ENCODE results near the gene BEX3.

Gene BEX3

DNA sequence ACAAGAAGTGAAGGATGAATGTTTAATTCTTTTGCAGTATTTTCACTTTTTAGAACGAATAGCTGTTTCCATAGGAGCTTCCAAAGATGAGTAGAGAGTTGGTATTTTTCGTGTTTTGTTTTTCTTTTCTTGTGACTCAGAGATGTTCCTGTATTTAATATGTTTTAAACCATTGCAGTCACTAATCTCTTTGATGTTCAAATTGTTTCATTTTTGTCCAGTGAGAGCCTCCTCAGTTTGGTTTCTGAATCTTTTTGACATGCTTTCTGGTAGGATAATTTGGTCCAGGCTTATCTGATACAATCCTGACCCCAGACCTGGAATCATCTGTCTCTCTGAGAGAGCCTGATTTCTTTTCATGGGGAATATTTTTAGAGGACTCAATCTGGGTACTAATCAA, 41.6 kb downstream of the BEX3 start:
- ChIA-PET CTCF (interaction anchor here (0.6 kb wide), 1 partner anchor 554 kb away, joined by 3 read pairs; no protein-coding TSS in a partner anchor), POLR2A (interaction anchor here (1.5 kb wide), 1 partner anchor 13 kb away, joined by 4 read pairs; no protein-coding TSS in a partner anchor)
- Histone ChIP-seq H3K36me3 (ENCODE audit: control insufficient read depth in 2 of 2, insufficient read depth in 1 of 2, low read length in 2 of 2) (no peaks in the 10 kb centered on the region), H3K27ac (ENCODE audit: extremely low read depth, low read depth, low read length) (no peak overlapping the region), H3K9me3 (ENCODE audit: control insufficient read depth, insufficient read depth, low read depth, low read length) (no peaks in the 10 kb centered on the region), H3K4me3 (ENCODE audit: low read depth, low read length) (no peak overlapping the region), H3K4me1 (ENCODE audit: control insufficient read depth, insufficient read depth, low read length) (no peaks in the 10 kb centered on the region)
- TF ChIP-seq ZNF266 (tag by site-specific recombination; IDR thresholded peaks at IDR 0.05; ENCODE audit: low read depth) (no peak), ZNF768 (tag by site-specific recombination; IDR thresholded peaks at IDR 0.05) (no peak), PRDM1 (tag by site-specific recombination; IDR thresholded peaks at IDR 0.05) (no peak), ZNF274 (IDR thresholded peaks at IDR 0.05; ENCODE audit: low read length) (no peak), ZNF274 (tag by site-specific recombination; IDR thresholded peaks at IDR 0.05; ENCODE audit: borderline replicate concordance) (no peak), WT1 (tag by site-specific recombination; IDR thresholded peaks at IDR 0.05) (no peak), ZNF560 (tag by site-specific recombination; IDR thresholded peaks at IDR 0.05; ENCODE audit: borderline replicate concordance) (no peak), ZBTB17 (tag by site-specific recombination; IDR thresholded peaks at IDR 0.05) (no peak)
- TF ChIP-seq, protein P1, sequence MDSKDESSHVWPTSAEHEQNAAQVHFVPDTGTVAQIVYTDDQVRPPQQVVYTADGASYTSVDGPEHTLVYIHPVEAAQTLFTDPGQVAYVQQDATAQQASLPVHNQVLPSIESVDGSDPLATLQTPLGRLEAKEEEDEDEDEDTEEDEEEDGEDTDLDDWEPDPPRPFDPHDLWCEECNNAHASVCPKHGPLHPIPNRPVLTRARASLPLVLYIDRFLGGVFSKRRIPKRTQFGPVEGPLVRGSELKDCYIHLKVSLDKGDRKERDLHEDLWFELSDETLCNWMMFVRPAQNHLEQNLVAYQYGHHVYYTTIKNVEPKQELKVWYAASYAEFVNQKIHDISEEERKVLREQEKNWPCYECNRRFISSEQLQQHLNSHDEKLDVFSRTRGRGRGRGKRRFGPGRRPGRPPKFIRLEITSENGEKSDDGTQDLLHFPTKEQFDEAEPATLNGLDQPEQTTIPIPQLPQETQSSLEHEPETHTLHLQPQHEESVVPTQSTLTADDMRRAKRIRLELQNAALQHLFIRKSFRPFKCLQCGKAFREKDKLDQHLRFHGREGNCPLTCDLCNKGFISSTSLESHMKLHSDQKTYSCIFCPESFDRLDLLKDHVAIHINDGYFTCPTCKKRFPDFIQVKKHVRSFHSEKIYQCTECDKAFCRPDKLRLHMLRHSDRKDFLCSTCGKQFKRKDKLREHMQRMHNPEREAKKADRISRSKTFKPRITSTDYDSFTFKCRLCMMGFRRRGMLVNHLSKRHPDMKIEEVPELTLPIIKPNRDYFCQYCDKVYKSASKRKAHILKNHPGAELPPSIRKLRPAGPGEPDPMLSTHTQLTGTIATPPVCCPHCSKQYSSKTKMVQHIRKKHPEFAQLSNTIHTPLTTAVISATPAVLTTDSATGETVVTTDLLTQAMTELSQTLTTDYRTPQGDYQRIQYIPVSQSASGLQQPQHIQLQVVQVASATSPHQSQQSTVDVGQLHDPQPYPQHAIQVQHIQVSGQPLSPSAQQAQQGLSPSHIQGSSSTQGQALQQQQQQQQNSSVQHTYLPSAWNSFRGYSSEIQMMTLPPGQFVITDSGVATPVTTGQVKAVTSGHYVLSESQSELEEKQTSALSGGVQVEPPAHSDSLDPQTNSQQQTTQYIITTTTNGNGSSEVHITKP (tag by site-specific recombination; IDR thresholded peaks at IDR 0.05) = no peak

DNA sequence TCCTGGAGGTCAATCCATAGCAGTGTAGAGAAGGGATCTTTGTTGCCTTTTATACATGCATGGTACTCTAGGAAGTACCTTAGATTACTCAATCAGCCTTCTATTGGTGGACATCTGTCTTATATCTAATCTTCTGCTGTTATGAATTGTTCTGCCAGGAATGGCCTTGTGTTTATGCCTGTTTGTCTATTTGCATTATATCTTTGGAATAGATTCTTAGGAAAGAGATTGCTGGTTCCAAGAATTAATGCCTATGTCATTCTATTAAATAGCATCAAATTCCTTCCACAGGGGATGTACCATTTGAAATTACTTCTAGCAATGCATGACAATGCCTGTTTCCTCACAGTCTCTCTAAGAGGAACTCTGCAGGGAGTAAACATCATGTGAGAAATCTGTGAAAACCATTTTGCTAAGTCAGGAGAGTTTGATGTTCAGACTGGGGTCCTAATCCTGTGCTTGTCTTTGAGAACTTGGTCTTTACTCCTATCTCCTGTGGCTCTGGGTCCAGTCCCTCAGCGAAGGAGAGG, 42.5 kb downstream of the BEX3 start:
- no peaks in the 10 kb centered on the region for H3K9me3 ChIP-seq (ENCODE audit: control insufficient read depth, insufficient read depth, low read depth, low read length)
- H3K27ac ChIP-seq (ENCODE audit: extremely low read depth, low read depth, low read length) = no peak overlapping the region
- no peak for TF ChIP-seq ZNF660 (tag by site-specific recombination; IDR thresholded peaks at IDR 0.05)
- TF ChIP-seq, protein P2, sequence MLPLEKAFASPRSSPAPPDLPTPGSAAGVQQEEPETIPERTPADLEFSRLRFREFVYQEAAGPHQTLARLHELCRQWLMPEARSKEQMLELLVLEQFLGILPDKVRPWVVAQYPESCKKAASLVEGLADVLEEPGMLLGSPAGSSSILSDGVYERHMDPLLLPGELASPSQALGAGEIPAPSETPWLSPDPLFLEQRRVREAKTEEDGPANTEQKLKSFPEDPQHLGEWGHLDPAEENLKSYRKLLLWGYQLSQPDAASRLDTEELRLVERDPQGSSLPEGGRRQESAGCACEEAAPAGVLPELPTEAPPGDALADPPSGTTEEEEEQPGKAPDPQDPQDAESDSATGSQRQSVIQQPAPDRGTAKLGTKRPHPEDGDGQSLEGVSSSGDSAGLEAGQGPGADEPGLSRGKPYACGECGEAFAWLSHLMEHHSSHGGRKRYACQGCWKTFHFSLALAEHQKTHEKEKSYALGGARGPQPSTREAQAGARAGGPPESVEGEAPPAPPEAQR (tag by site-specific recombination; IDR thresholded peaks at IDR 0.05) = no peak
- no peak for TF ChIP-seq SP7 (tag by site-specific recombination; IDR thresholded peaks at IDR 0.05)
- no peak for TF ChIP-seq ZNF114 (tag by site-specific recombination; IDR thresholded peaks at IDR 0.05)
- TF ChIP-seq ZNF202 (tag by site-specific recombination; IDR thresholded peaks at IDR 0.05; ENCODE audit: borderline replicate concordance) = no peak
- TF ChIP-seq ZBTB8A (tag by site-specific recombination; IDR thresholded peaks at IDR 0.05) = no peak
- TF ChIP-seq, protein P3, sequence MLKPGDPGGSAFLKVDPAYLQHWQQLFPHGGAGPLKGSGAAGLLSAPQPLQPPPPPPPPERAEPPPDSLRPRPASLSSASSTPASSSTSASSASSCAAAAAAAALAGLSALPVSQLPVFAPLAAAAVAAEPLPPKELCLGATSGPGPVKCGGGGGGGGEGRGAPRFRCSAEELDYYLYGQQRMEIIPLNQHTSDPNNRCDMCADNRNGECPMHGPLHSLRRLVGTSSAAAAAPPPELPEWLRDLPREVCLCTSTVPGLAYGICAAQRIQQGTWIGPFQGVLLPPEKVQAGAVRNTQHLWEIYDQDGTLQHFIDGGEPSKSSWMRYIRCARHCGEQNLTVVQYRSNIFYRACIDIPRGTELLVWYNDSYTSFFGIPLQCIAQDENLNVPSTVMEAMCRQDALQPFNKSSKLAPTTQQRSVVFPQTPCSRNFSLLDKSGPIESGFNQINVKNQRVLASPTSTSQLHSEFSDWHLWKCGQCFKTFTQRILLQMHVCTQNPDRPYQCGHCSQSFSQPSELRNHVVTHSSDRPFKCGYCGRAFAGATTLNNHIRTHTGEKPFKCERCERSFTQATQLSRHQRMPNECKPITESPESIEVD (tag by site-specific recombination; IDR thresholded peaks at IDR 0.05) = no peak
- TF ChIP-seq, protein P4, sequence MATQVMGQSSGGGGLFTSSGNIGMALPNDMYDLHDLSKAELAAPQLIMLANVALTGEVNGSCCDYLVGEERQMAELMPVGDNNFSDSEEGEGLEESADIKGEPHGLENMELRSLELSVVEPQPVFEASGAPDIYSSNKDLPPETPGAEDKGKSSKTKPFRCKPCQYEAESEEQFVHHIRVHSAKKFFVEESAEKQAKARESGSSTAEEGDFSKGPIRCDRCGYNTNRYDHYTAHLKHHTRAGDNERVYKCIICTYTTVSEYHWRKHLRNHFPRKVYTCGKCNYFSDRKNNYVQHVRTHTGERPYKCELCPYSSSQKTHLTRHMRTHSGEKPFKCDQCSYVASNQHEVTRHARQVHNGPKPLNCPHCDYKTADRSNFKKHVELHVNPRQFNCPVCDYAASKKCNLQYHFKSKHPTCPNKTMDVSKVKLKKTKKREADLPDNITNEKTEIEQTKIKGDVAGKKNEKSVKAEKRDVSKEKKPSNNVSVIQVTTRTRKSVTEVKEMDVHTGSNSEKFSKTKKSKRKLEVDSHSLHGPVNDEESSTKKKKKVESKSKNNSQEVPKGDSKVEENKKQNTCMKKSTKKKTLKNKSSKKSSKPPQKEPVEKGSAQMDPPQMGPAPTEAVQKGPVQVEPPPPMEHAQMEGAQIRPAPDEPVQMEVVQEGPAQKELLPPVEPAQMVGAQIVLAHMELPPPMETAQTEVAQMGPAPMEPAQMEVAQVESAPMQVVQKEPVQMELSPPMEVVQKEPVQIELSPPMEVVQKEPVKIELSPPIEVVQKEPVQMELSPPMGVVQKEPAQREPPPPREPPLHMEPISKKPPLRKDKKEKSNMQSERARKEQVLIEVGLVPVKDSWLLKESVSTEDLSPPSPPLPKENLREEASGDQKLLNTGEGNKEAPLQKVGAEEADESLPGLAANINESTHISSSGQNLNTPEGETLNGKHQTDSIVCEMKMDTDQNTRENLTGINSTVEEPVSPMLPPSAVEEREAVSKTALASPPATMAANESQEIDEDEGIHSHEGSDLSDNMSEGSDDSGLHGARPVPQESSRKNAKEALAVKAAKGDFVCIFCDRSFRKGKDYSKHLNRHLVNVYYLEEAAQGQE (tag by site-specific recombination; IDR thresholded peaks at IDR 0.05) = no peak
- no peaks in the 10 kb centered on the region for H3K4me1 ChIP-seq (ENCODE audit: control insufficient read depth, insufficient read depth, low read length)
- H3K4me3 ChIP-seq (ENCODE audit: low read depth, low read length) = no peak overlapping the region
- H3K36me3 ChIP-seq (ENCODE audit: control insufficient read depth in 2 of 2, insufficient read depth in 1 of 2, low read length in 2 of 2) = no peaks in the 10 kb centered on the region
- POLR2A ChIA-PET = interaction anchor here (1.5 kb wide), 1 partner anchor 14 kb away, joined by 4 read pairs; no protein-coding TSS in a partner anchor
- CTCF ChIA-PET = no interaction called here

Data from HEK293 (cell line).